NB4 (cell line): ENCODE data around the gene SERAC1.

Source experiments
- CTCF ChIP-seq: IDR thresholded peaks from one replicate; pipeline ENCODE4 v1.5.1; 2012; ENCODE audit warnings: low read depth, low read length
- POLR2A ChIP-seq: IDR thresholded peaks from 2 replicates; pipeline ENCODE4 v1.6.1; 2011; ENCODE audit warnings: mild to moderate bottlenecking; ENCODE audit not compliant: insufficient read length; ENCODE audit errors: extremely low read depth

GRCh38 chr6:158121335-158121734 lies 46.7 kb downstream of the SERAC1 start:
- no peak for TF ChIP-seq CTCF
- no peak for TF ChIP-seq POLR2A
